Measurements from ENCODE around the gene LIMS4.
"Not testable (repeated sequence)": the region's sequence is repeated elsewhere in the genome, so short reads cannot be mapped to it uniquely, and the experiment has no call there.

LIMS4 gene

DNA sequence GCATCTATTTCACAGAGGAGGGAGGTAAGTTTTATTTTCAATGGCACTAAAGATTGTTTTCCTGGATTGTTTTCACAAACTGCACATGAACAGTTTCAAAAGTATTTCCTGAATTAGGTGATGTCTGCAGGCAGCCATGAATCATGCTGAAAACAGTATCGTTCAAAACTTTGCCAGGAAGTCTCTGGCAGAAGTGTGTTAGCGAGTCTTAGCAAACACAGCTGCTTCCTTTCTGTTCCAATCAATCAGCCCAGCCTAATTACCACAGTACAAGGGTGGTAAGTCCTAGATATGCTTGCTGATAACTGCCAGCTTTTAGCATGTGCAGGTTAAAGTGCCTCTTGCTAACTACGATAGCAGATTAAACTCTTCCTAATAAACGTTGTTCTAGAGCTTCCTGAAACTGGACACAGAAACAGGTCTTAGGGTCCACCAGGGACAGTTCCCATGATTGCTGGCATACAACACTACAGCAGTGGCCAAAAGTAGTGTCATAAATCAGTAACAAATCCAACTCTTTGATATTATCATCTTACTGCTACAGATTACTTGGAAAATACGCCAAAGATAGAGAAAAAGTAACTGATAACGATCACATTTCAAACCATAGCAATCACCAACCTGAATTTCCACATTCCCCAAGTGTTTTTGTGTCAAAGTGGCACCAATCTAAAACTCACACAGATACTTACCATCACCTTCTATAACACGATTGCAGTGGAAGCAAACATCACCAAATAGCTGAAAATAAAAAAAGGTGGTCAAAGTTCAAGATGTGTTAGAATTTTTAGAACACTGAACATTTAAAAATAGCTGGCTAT is 23.3 kb downstream of the LIMS4 start:
- not testable (repeated sequence) for DNase-seq

- DNase-seq = not testable (repeated sequence)
These were observed 26.0 kb downstream of the LIMS4 start for GRCh38 chr2:110446644-110447043.

GRCh38 chr2:110443305-110444005 is 29.2 kb downstream of the LIMS4 start:
- not testable (repeated sequence) for DNase-seq

DNA sequence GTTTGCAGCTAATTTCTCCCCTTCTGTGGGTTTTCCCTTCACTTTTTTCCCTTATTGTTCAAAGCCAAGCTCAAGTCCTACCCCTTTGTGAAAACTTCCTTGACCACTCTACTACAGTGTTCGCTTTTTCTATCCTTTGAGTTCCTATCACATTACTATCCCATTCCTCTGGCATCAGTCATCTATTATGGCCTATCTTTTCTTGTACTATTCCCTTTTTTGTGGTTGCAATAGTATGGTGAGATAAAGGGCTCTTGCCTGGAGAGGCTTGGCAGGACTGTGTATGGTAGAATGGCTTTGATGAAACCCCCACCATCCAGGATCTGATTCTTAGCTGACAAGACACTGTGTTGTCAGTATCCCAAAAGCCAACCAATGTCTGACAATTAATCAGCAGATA is 30.7 kb downstream of the LIMS4 start:
- not testable (repeated sequence) for DNase-seq

DNA sequence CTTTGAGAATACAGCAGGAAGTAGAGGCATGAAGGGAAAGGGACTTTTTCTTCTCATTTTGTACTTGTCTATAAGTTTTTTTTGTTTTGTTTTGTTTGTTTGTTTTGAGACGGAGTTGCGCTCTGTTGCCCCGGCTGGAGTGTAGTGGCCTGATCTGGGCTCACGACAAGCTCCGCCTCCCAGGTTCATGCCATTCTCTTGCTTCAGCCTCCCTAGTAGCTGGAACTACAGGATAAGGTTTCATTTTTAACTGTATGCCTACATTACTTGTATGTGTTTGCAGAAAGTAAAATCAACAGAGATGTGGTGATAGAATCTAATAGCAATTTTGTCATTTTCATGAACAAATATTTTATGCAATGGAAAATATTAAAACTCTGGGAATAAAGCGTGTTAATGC is 38.1 kb downstream of the LIMS4 start:
- not testable (repeated sequence) for DNase-seq

DNA sequence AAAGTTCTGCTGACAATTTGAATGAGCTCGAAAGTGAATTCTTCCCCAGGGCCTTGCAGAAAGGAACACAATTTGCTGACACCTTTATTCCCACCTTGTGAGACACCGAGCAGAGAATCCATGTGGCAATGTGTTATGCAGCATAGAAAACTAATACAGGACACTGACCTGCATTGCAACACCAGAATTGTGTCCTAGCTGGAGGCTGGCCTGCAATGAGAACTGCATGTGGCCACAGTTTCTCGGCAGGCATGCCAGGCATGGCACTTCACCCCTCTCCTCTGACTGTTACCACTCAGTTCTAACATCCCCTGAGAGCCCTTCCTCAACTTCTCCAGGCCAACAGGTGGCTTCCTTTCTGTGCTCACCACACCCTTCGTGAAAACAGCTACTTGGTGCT is 46.9 kb downstream of the LIMS4 start:
- DNase-seq = not testable (repeated sequence)

GRCh38 chr2:110424421-110424820 is 48.2 kb downstream of the LIMS4 start:
- DNase-seq = not testable (repeated sequence)

- DNase-seq = not testable (repeated sequence)
These were observed 49.0 kb downstream of the LIMS4 start for GRCh38 chr2:110423574-110423962.

DNA sequence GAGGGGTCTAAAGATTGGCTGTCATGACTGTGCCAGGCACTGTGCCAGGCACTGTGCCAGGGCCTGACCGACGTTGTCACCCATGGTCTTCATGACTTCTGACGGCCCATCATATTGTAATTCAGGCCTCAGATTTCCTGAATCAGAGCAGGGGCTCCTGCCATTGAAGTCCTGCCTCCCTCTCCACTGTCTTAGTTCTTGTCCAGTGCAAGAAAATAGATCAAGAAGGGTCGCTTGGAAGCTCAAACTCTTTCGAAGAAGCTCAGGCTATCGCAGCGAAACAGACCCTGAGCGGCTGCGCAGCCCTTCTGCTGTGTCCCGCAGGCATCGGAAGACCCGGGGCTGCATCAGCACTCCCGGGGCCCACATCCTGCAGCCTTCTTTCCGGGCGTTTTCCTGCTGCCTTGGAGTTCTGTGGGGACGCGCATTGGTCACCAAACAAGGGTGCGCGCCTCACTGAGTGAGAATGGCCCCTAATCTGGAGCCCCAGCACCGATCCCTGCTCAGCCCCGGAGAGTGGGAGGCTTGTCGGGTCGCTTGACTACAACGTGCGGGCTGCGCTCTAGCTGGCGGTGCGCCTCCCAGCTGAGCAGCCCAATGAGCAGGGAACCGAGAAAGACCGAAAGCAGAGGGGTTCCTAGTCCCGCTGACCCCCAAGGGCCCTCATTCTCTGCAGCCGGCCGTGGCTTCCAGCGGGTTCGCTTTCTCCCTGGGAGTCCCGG is 49.6 kb downstream of the LIMS4 start:
- DNase-seq = not testable (repeated sequence)

GRCh38 chr2:110420641-110421354 is 51.8 kb downstream of the LIMS4 start:
- not testable (repeated sequence) for DNase-seq

DNA sequence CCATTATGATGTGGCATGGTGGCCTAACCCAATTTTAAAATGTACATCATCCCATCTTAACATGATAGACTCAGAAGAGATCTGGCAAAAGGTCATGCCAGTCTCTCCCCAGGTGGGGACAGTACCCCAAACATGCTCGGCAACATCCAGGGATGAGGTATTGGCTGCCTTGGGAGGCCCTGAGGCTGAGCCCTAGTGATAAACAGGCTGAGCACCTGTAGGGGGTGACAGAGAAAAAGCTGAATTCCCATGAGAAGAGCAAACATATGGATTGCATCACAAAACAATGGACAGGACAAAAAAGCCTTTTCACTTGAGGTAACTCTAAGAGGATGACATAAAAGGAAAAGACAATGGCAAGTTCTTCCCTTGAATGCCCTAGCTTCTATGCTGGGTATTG is 65.5 kb downstream of the LIMS4 start:
- not testable (repeated sequence) for DNase-seq

DNA sequence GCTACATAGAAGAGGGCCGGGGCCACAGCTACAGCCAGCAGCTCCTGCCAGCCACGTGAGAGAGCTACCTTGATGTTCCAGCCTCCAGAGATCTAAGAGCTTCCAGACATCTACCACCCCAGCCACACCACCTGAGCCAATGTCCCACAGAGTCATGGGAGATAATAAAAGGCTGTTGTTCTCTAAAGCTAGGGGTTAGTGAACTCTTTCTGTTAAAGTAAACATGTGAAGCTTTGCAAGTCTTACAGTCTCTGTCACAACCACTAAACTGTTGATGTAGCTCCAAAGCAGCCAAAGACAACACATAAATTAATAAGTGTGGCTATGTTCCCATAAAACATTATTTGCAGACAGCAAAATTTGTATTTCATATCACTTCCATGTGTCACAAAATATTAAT is 67.6 kb downstream of the LIMS4 start:
- not testable (repeated sequence) for DNase-seq

- not testable (repeated sequence) for DNase-seq
These were observed 68.4 kb downstream of the LIMS4 start for GRCh38 chr2:110404246-110404645.

DNA sequence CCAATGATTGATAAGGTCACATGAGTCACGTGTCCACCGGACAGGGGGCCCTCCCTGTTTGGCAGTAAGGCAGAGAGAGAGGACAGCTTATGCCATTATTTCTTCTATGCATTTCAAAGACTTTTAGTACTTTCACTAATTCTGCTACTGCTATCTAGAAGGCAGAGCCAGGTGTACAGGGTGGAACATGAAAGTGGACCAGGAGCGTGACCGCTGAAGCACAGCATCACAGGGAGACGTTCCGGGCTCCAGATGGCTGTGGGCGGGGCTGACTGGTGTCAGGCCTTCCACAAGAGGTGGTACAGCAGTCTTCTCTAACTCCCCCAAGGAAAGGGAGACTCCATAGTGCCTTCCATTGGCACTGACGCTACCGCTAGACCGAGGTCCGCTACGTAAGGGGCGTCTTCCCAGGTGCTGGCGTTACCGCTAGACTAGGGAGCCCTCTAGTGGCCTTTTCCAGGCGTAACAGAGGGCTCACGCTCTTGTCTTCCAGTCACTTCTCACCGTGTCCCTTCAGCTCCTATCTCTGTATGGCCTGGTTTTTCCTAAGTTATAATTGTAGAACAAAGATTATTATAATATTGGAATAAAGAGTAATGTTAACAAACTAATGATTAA is 71.5 kb downstream of the LIMS4 start:
- not testable (repeated sequence) for DNase-seq

GRCh38 chr2:110399378-110399777 is 73.2 kb downstream of the LIMS4 start:
- not testable (repeated sequence) for DNase-seq

DNA sequence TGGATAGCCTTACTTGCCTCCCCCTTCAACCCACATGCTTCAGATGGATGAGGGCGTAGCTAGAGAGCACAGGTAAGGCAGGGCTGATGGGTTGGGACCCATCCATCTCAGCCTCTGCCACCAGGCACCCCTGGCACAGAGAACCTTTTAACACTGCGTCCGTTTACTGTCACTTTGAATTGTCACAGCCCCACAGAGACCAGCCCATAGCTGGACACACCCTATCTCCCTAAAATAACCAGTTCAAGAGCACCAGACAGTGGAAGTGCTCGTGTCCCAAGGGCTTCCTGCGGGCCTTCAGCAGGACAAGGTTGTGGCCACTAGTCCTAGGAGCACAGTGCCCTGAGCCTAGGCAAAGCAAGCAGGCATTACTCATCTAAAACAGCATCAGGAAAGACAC is 76.6 kb downstream of the LIMS4 start:
- not testable (repeated sequence) for DNase-seq

Measured in amniotic stem cell (primary cell).